AG04449 (cell line): ENCODE results near the gene OR2L8.

ENCODE experiments used
- CTCF ChIA-PET: fragments of 350-600 bp; formaldehyde crosslinking; extraction: SDS; loops from one replicate; lab custom pipeline; 2021; ENCODE audit warnings: antibody characterized with exemption; lab: Yijun Ruan, JAX
- POLR2A ChIA-PET: fragments of 400-600, 350-600 bp; formaldehyde crosslinking; extraction: SDS; loops from one replicate; lab custom pipeline; 2020; ENCODE audit warnings: antibody characterized with exemption, inconsistent platforms; lab: Yijun Ruan, JAX
- DNase-seq: peaks from one replicate; pipeline ENCODE4 v3.0.0-alpha.2; 2010; ENCODE audit warnings: low read depth, low spot score
- H3K4me3 ChIP-seq: 2 replicates; pipeline ENCODE4 v1.5.1; 2011; ENCODE audit warnings: low read depth, mild to moderate bottlenecking, control low read depth, low read length
- CTCF ChIP-seq: IDR thresholded peaks from one replicate; pipeline ENCODE4 v1.5.1; 2011; ENCODE audit warnings: mild to moderate bottlenecking, moderate library complexity, low read length, control low read depth, inconsistent platforms; ENCODE audit not compliant: insufficient read depth; ENCODE audit errors: missing control alignments

OR2L8 gene

GRCh38 chr1:247948558-247948957 is at the start of gene OR2L8:
Gene OR2L8, plus strand, starts transcription at chr1:247948858. Its CDS starts 0 bp downstream, at chr1:247948858.
- ChIA-PET POLR2A (no interaction called here), CTCF (no interaction called here)
- no peak for DNase-seq
- no peak for TF ChIP-seq CTCF
- H3K4me3 ChIP-seq: no peak within 1 kb of the TSS

- no peak for TF ChIP-seq CTCF
- H3K4me3 ChIP-seq: no peak overlapping the region
- no peak for DNase-seq
- POLR2A ChIA-PET: no interaction called here
- CTCF ChIA-PET: no interaction called here
Measured at GRCh38 chr1:247904122-247904521, 44.5 kb upstream of the OR2L8 start.

- no peak for TF ChIP-seq CTCF
- DNase-seq: no peak
- no peak overlapping the region for H3K4me3 ChIP-seq
- CTCF ChIA-PET: no interaction called here
- POLR2A ChIA-PET: no interaction called here
Measured at GRCh38 chr1:247905181-247905580, 43.5 kb upstream of the OR2L8 start.

- no peak for DNase-seq
- ChIA-PET POLR2A (no interaction called here), CTCF (no interaction called here)
- no peak overlapping the region for H3K4me3 ChIP-seq
- TF ChIP-seq CTCF: no peak
Measured at GRCh38 chr1:247905910-247906503, 42.7 kb upstream of the OR2L8 start.

- no peak for DNase-seq
- TF ChIP-seq CTCF: no peak
- no peak overlapping the region for H3K4me3 ChIP-seq
- POLR2A ChIA-PET: no interaction called here
- CTCF ChIA-PET: no interaction called here
Measured at GRCh38 chr1:247906504-247907047, 42.1 kb upstream of the OR2L8 start.

GRCh38 chr1:247908766-247909165 is 39.9 kb upstream of the OR2L8 start:
- TF ChIP-seq CTCF: no peak
- ChIA-PET POLR2A (no interaction called here), CTCF (no interaction called here)
- DNase-seq: no peak
- no peak overlapping the region for H3K4me3 ChIP-seq
